ENCODE results near the gene SETDB1.

SETDB1 gene

DNA sequence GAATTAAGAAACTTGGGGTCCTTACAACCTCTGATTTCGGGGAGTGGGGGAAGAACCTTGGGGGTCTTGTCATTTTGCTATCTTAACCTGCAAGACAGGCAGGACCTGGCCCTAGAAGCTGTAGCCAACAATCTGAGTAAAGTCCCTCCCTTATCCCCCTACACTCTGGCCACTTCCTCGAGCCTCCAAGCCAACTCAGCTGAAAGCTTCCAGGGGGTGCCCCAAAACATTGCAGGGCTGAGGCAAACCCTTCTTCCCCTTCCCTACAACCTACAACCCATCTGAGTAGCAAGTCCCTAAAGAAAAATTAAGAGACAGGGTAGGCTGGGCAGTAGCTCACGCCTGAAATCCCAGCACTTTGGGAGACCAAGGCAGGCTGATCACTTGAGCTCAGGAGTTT, 43.5 kb downstream of the SETDB1 start:
- Histone ChIP-seq H3K27ac (replicated peaks) (no peak overlapping the region), H3K4me3 (replicated peaks; ENCODE audit: insufficient read depth, low read length) (no peak overlapping the region), H3K27me3 (ENCODE audit: insufficient read depth, poor library complexity, severe bottlenecking) (no peaks in the 10 kb centered on the region)
- no peak for TF ChIP-seq GABPA (IDR thresholded peaks at IDR 0.05; ENCODE audit: low read depth)
- TF ChIP-seq POLR2AphosphoS5 (IDR thresholded peaks at IDR 0.05; ENCODE audit: low read depth), result no peak
- TF ChIP-seq, protein P1, sequence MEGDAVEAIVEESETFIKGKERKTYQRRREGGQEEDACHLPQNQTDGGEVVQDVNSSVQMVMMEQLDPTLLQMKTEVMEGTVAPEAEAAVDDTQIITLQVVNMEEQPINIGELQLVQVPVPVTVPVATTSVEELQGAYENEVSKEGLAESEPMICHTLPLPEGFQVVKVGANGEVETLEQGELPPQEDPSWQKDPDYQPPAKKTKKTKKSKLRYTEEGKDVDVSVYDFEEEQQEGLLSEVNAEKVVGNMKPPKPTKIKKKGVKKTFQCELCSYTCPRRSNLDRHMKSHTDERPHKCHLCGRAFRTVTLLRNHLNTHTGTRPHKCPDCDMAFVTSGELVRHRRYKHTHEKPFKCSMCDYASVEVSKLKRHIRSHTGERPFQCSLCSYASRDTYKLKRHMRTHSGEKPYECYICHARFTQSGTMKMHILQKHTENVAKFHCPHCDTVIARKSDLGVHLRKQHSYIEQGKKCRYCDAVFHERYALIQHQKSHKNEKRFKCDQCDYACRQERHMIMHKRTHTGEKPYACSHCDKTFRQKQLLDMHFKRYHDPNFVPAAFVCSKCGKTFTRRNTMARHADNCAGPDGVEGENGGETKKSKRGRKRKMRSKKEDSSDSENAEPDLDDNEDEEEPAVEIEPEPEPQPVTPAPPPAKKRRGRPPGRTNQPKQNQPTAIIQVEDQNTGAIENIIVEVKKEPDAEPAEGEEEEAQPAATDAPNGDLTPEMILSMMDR (IDR thresholded peaks at IDR 0.05; ENCODE audit: insufficient read depth, low read length), result no peak
- TF ChIP-seq SPI1 (IDR thresholded peaks at IDR 0.05; ENCODE audit: borderline replicate concordance, low read depth), result no peak
- no peak for DNase-seq (ENCODE audit: low read depth in 1 of 2, low spot score in 1 of 2)

DNA sequence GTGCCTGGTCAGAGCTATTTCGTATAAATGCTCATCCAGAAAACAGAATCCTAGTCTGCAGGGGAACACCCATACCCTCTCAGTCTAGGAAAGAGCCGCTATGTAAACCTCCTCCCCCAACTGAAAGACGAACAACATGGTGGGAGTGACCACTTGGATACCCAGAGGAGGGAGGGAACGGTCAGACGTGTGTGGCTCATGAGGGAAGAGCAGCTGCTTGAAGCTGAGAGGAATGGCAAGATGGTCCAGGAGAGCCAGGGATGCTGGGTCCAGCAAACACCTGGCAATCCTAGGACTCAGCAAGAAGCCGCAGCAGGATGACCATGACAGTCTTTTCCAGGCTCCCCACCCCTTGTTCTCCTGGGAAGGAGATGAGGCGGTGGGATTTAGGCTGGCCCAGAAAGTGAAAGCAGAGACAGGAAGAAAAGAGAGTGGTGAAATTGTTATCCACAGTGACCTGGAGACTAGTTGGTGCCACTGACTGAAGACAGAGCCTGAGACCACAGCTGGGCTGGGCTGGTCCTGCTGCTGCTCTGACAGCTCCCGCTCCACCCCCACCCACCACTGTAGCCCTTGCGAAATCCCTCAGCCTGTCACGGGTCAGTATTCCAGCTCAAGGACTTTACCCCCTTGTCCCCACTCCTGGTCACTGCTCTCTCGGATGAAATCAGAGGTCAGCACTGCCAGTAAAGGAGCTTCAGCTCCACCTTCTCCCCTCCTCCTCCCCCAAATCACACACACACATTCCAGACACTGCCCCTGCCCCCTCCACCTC, 44.8 kb downstream of the SETDB1 start:
- DNase-seq (ENCODE audit: low read depth in 1 of 2, low spot score in 1 of 2), result peak in 1 of 2 experiments; percentile 21

DNA sequence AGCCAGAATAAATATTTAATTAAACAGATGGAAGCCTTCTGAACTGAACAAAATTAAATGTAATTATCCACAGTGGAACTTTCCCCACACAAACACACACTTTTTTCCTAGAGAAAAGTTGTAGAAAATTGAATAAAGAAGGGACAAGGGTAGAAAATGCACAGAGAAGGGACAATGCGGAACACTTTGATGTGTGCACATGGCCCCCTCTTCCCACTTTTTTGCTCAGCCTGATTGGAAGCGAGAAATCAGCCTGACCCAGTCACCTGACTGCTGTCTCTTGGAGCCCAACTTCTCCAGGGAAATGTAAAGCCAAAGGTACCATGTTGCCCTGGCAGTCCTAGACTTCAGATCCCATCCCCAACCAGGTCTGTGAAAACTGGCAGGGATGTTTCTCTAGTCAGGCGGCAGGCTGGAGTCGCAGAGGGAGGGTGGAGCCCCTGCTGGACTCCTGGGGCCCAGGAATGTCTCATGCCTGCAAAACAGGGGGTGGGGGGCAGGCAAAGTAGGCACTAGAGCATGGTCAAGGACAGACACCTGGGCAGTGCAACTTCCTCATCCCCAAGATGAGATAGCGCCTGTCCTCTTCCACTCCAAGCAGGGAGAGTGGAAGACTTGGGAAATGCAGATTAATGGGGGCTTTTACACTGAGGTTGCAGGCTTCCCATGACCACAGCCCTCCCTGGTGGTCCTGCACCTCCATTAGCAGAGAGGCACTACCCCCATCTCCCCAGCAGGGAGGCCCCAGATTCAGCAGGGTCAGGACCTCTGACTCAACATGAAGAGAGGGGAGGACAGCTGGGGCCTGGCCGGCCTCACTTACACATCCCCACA, 45.6 kb downstream of the SETDB1 start:
- TF ChIP-seq, protein P1 (IDR thresholded peaks at IDR 0.05; ENCODE audit: insufficient read depth, low read length), result no peak
- TF ChIP-seq GABPA (IDR thresholded peaks at IDR 0.05; ENCODE audit: low read depth), result no peak
- no peak for TF ChIP-seq POLR2AphosphoS5 (IDR thresholded peaks at IDR 0.05; ENCODE audit: low read depth)
- TF ChIP-seq SPI1 (IDR thresholded peaks at IDR 0.05; ENCODE audit: borderline replicate concordance, low read depth), result no peak
- DNase-seq (ENCODE audit: low read depth in 1 of 2, low spot score in 1 of 2), result no peak
- Histone ChIP-seq H3K27me3 (ENCODE audit: insufficient read depth, poor library complexity, severe bottlenecking) (no peaks in the 10 kb centered on the region), H3K4me3 (replicated peaks; ENCODE audit: insufficient read depth, low read length) (peak overlapping the region; percentile 10), H3K27ac (replicated peaks) (no peak overlapping the region)

More for the DNA sequence above, 44.8 kb downstream of the SETDB1 start:
- Histone ChIP-seq H3K4me3 (replicated peaks; ENCODE audit: insufficient read depth, low read length) (no peak overlapping the region), H3K27me3 (ENCODE audit: insufficient read depth, poor library complexity, severe bottlenecking) (no peaks in the 10 kb centered on the region), H3K27ac (replicated peaks) (no peak overlapping the region)
- TF ChIP-seq SPI1 (IDR thresholded peaks at IDR 0.05; ENCODE audit: borderline replicate concordance, low read depth) (no peak), POLR2AphosphoS5 (IDR thresholded peaks at IDR 0.05; ENCODE audit: low read depth) (no peak), GABPA (IDR thresholded peaks at IDR 0.05; ENCODE audit: low read depth) (no peak)
- TF ChIP-seq, protein P2, sequence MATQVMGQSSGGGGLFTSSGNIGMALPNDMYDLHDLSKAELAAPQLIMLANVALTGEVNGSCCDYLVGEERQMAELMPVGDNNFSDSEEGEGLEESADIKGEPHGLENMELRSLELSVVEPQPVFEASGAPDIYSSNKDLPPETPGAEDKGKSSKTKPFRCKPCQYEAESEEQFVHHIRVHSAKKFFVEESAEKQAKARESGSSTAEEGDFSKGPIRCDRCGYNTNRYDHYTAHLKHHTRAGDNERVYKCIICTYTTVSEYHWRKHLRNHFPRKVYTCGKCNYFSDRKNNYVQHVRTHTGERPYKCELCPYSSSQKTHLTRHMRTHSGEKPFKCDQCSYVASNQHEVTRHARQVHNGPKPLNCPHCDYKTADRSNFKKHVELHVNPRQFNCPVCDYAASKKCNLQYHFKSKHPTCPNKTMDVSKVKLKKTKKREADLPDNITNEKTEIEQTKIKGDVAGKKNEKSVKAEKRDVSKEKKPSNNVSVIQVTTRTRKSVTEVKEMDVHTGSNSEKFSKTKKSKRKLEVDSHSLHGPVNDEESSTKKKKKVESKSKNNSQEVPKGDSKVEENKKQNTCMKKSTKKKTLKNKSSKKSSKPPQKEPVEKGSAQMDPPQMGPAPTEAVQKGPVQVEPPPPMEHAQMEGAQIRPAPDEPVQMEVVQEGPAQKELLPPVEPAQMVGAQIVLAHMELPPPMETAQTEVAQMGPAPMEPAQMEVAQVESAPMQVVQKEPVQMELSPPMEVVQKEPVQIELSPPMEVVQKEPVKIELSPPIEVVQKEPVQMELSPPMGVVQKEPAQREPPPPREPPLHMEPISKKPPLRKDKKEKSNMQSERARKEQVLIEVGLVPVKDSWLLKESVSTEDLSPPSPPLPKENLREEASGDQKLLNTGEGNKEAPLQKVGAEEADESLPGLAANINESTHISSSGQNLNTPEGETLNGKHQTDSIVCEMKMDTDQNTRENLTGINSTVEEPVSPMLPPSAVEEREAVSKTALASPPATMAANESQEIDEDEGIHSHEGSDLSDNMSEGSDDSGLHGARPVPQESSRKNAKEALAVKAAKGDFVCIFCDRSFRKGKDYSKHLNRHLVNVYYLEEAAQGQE (IDR thresholded peaks at IDR 0.05; ENCODE audit: insufficient replicate concordance, low read depth), result no peak
- TF ChIP-seq, protein P1 (IDR thresholded peaks at IDR 0.05; ENCODE audit: insufficient read depth, low read length), result no peak

DNA sequence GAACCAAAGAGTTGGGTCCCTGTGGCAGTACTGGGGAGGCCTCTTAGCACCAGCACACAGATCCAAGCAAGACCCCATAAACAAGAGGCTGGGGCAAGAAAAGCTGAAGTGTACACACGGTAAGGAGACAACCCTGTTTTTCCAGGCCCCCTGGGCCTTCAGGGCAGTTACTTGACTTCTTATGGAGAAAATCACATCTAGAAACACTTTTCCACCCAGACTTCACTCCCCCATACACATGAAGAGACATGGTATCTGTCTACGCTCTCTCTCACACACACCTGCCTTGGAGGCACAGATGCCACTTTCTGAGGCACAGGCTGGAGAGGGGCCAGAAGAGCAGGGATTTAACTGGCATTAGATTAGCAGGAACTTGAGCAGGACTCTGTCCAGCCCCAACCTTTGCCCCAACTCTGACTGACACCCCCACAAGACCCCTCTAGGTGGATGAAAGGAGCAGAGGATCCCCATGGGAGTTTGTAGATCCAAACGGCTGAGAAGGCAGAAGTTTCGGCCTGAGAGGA, 46.3 kb downstream of the SETDB1 start:
- TF ChIP-seq POLR2AphosphoS5 (IDR thresholded peaks at IDR 0.05; ENCODE audit: low read depth) (no peak), SPI1 (IDR thresholded peaks at IDR 0.05; ENCODE audit: borderline replicate concordance, low read depth) (no peak), GABPA (IDR thresholded peaks at IDR 0.05; ENCODE audit: low read depth) (no peak)
- TF ChIP-seq, protein P1 (IDR thresholded peaks at IDR 0.05; ENCODE audit: insufficient read depth, low read length), result no peak
- TF ChIP-seq, protein P2 (IDR thresholded peaks at IDR 0.05; ENCODE audit: insufficient replicate concordance, low read depth), result no peak
- peak overlapping the region; percentile 89 for H3K4me3 ChIP-seq (replicated peaks; ENCODE audit: insufficient read depth, low read length)

More for the DNA sequence above, 46.3 kb downstream of the SETDB1 start:
- no peak overlapping the region; the same call in 1 of the 2 replicates for H3K27ac ChIP-seq (replicated peaks)
- no peak for DNase-seq (ENCODE audit: low read depth in 1 of 2, low spot score in 1 of 2)
- H3K27me3 ChIP-seq (ENCODE audit: insufficient read depth, poor library complexity, severe bottlenecking), result no peaks in the 10 kb centered on the region

Measured in HL-60 (cell line).